Lower lobe of right lung (tissue), 2 donors: ENCODE measurements around the gene VWC2L. TPM values are rescaled to one million over a fixed set of nuclear protein-coding genes. Genes with fewer than 3 reads are reported as not detected.

Source experiments
- ATAC-seq, 2 donors: fragments of 200-7000 bp; cut with Tn5 transposase; one replicate each; pipeline ENCODE4 v1.9.1; 2020 to 2022; ENCODE audit warnings: mild to moderate bottlenecking in 2 of 2, moderate library complexity in 2 of 2
- DNase-seq: peaks from one replicate; pipeline ENCODE4 v3.0.0-alpha.2; 2020
- H3K27ac ChIP-seq: fragments of 200-600 bp; one replicate; pipeline ENCODE4 v1.8.0; 2022
- H3K27me3 ChIP-seq: fragments of 200-600 bp; one replicate; pipeline ENCODE4 v1.8.0; 2022; ENCODE audit warnings: low read depth
- H3K36me3 ChIP-seq: fragments of 200-600 bp; one replicate; pipeline ENCODE4 v1.8.0; 2022; ENCODE audit warnings: mild to moderate bottlenecking
- H3K4me1 ChIP-seq: fragments of 200-600 bp; one replicate; pipeline ENCODE4 v1.8.0; 2022
- H3K4me3 ChIP-seq: fragments of 200-600 bp; one replicate; pipeline ENCODE4 v1.8.0; 2022; ENCODE audit warnings: mild to moderate bottlenecking
- H3K9me3 ChIP-seq: fragments of 200-600 bp; one replicate; pipeline ENCODE4 v1.8.0; 2022
- intact Hi-C: fragments of 100-400 bp; cut with DNase I; formaldehyde crosslinking; loops from one replicate; pipeline ENCODE4 v1.11.0; 2022
- total RNA-seq: library from RNA; stranded (reverse); fragmentation: NEBNext Ultra II Directional; extraction: Animal tissue kit (Norgen Biotek cat#: 25700); gene quantifications from one replicate; pipeline ENCODE4 v1.2.1, GENCODE V29; 2021
- TF ChIP-seq, protein P1 (sequence below): fragments of 200-600 bp; IDR thresholded peaks from one replicate; pipeline ENCODE4 v1.8.0; 2022; ENCODE audit warnings: antibody characterized with exemption, mild to moderate bottlenecking
- donor health status: DM: no; HTN: yes; CAD: no; lungs with severe emphysema.

VWC2L gene
- total RNA-seq, 1 donor from 2014 or later: not detected

DNA sequence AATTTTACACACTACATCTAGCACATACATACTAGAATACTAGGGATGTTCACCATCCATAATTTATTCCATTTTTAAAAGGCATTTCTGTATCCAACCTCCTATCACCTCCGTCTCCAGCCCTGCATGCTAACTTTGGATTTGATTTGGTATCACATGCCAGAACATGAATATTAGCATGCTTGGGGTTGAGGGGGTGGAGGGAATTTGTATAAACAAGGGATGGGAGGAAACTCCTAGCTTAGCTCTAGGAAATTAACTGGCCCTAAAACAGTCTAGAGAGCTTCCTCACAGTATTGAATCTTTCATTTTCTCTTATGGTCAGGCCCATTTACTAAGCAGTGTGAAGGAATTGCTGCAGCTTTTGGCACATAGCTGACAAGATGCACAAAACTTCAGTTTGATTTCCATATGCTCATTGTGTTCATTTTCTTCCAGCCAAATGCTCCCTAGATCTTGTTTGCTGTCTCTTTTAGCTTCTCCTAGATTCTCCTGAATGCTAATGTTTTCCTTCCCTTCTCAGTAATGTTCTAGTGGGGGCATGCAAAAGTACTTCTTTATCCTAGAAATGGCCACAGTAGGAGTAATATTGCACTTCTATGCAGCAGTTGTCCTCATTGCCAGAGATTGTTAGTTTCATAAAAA lies 135.2 kb downstream of the VWC2L start:
- H3K27me3 ChIP-seq: no peaks in the 10 kb centered on the region
- no peaks in the 10 kb centered on the region for H3K36me3 ChIP-seq
- H3K27ac ChIP-seq: no peak overlapping the region
- no peaks in the 10 kb centered on the region for H3K9me3 ChIP-seq
- no peak overlapping the region for H3K4me3 ChIP-seq
- no peaks in the 10 kb centered on the region for H3K4me1 ChIP-seq
- TF ChIP-seq, protein P1, sequence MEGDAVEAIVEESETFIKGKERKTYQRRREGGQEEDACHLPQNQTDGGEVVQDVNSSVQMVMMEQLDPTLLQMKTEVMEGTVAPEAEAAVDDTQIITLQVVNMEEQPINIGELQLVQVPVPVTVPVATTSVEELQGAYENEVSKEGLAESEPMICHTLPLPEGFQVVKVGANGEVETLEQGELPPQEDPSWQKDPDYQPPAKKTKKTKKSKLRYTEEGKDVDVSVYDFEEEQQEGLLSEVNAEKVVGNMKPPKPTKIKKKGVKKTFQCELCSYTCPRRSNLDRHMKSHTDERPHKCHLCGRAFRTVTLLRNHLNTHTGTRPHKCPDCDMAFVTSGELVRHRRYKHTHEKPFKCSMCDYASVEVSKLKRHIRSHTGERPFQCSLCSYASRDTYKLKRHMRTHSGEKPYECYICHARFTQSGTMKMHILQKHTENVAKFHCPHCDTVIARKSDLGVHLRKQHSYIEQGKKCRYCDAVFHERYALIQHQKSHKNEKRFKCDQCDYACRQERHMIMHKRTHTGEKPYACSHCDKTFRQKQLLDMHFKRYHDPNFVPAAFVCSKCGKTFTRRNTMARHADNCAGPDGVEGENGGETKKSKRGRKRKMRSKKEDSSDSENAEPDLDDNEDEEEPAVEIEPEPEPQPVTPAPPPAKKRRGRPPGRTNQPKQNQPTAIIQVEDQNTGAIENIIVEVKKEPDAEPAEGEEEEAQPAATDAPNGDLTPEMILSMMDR: no peak
- DNase-seq: no peak
- intact Hi-C loops: no loop called here
- no peak for ATAC-seq

DNA sequence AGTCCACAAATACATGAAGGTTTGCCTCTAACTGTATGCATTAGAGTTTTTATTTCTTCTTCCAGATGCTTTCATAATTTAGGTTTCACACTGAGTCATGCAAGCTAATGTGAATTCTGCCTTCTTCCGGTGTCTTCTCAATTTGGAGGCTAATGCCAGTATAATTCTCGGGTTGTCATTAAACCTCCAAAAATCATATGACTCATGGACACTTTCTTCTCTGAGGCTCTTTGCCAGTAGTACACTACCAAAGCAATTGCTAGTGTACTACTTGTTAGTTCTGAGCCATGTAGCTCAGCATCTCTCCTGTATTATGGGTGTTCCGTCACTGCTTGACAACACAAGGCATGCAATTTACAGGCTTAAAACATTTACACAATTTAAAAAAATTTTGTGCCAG lies 137.1 kb downstream of the VWC2L start:
- H3K4me3 ChIP-seq: no peak overlapping the region
- ATAC-seq (no peak), DNase-seq (no peak)
- intact Hi-C loops: no loop called here
- H3K4me1 ChIP-seq: no peaks in the 10 kb centered on the region
- no peaks in the 10 kb centered on the region for H3K36me3 ChIP-seq
- H3K9me3 ChIP-seq: no peaks in the 10 kb centered on the region
- H3K27me3 ChIP-seq: no peaks in the 10 kb centered on the region
- no peak overlapping the region for H3K27ac ChIP-seq
- TF ChIP-seq, protein P1: no peak

DNA sequence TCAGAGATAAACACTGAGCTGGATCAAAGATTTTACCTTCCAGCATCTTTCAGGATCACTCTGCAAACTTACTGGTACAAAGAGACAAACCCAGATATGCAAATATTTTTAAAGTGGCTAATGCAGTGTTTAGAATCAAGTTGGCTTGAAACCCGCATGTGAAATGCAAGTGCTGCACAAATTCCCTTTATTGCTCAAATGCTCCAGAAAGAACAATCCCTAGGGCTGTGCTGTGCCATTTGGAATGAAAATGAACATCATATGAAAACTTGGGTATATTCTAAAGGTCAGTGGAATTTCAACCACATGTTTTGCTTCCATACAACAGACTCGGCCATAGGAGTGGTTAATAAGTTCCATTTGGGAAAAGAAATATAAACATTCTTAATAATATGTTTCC lies 139.1 kb downstream of the VWC2L start:
- Histone ChIP-seq H3K4me3 (no peak overlapping the region), H3K27me3 (no peaks in the 10 kb centered on the region), H3K36me3 (no peaks in the 10 kb centered on the region), H3K4me1 (no peaks in the 10 kb centered on the region), H3K27ac (no peak overlapping the region), H3K9me3 (no peaks in the 10 kb centered on the region)
- intact Hi-C loops: no loop called here
- DNase-seq (no peak), ATAC-seq (no peak)
- TF ChIP-seq, protein P1: no peak

DNA sequence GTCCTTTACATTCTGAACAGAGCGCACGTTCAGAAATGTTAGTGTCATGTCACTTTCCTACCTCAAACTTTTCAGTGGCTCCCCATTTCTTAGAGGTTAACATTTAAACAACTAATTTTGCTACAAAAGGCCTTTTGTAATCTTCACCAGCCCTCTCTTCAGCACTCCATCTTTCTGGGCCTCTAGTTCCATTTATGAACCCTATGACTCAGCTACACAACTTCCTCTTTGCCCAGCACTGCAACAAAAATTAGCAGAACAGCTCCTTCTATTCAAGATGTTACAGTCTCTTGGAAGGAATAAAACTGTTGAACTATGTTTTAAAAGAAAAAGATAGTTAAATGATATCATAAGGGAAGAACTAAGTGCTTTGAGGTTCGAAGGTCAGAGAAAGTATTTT lies 139.9 kb downstream of the VWC2L start:
- no peak overlapping the region for H3K4me3 ChIP-seq
- no peaks in the 10 kb centered on the region for H3K9me3 ChIP-seq
- H3K4me1 ChIP-seq: no peaks in the 10 kb centered on the region
- H3K36me3 ChIP-seq: no peaks in the 10 kb centered on the region
- H3K27me3 ChIP-seq: no peaks in the 10 kb centered on the region
- H3K27ac ChIP-seq: no peak overlapping the region
- TF ChIP-seq, protein P1: no peak
- ATAC-seq (no peak), DNase-seq (no peak)
- intact Hi-C loops: no loop called here

DNA sequence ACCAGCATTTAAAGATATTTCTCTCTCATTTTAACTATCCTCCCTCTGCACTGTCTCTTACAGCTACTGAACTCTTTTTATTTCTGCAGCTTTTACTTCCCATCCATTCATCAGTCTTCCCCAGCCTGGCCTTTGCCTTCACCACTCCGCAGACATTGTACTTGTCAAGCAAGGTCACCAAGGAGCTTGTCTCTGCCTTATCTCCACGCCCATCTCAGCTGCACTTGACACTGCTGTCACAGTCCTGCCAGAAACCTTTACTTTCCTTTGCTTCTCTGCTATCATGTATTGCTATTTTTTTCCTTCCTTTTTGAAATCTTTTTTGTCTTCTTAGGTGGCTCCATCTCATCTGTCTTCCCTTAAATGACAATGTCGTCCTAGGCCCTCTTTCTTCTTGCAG lies 147.0 kb downstream of the VWC2L start:
- DNase-seq (no peak), ATAC-seq (no peak)
- Histone ChIP-seq H3K9me3 (no peaks in the 10 kb centered on the region), H3K27me3 (no peaks in the 10 kb centered on the region), H3K4me1 (no peaks in the 10 kb centered on the region), H3K36me3 (no peaks in the 10 kb centered on the region), H3K27ac (no peak overlapping the region), H3K4me3 (no peak overlapping the region)
- intact Hi-C loops: no loop called here
- TF ChIP-seq, protein P1: no peak
